GM12878 (cell line): ENCODE measurements around the gene CAVIN2. TPM values are rescaled to one million over a fixed set of nuclear protein-coding genes. Genes with fewer than 3 reads are reported as not detected.

Source experiments
- CBX5 ChIP-seq: sonication (generic); IDR thresholded peaks from 2 replicates; pipeline ENCODE4 v1.6.1; 2016; ENCODE audit warnings: low read depth, moderate library complexity, mild to moderate bottlenecking, inconsistent platforms
- EZH2 ChIP-seq: IDR thresholded peaks from 2 replicates; pipeline ENCODE4 v1.6.1; 2012; ENCODE audit warnings: low read depth, mild to moderate bottlenecking, control low read depth, inconsistent platforms, low read length, borderline replicate concordance; ENCODE audit not compliant: control insufficient read depth
- ZNF592 ChIP-seq: fragments of 450-650 bp; IDR thresholded peaks from 2 replicates; pipeline ENCODE4 v1.6.1; 2017; ENCODE audit warnings: mild to moderate bottlenecking, moderate library complexity
- polyA plus RNA-seq, 11 experiments: library from polyadenylated mRNA; depleted of rRNA in 4 of 11; unstranded in 6 of 11; stranded (reverse) in 5 of 11; fragments of >200 nt; fragmentation: Nextera tagmentation in 4 of 11; fragmentation: Illumina TruSeq in 1 of 11; extraction: Ambion mirVana in 4 of 11; extraction: Trizol in 1 of 11; gene quantifications; 1 replicate in 1 of 11; 2 replicates in 10 of 11; pipeline versions ENCODE4 v1.2.1 to v1.2.3, GENCODE V29; 2011 to 2016; ENCODE audit warnings: inconsistent platforms in 2 of 11, missing spikeins in 2 of 11, low read depth in 1 of 11
- total RNA-seq, 4 experiments: library from RNA; depleted of rRNA in 3 of 4; stranded (reverse); fragments of >200 nt in 3 of 4; fragmentation: Illumina TruSeq in 1 of 4; extraction: Trizol in 1 of 4; gene quantifications; 2 replicates each; pipeline versions ENCODE4 v1.2.1 to v1.2.3, GENCODE V29; 2013 to 2021
- TF ChIP-seq, protein P1 (sequence below): IDR thresholded peaks from 2 replicates; pipeline ENCODE4 v1.6.1; 2012; ENCODE audit warnings: low read depth, low read length, improper control_type of control experiment

CAVIN2 gene
- total and polyA plus RNA-seq, 10 of the 15 experiments (the other 5 are each of a cell fraction or from before 2014, with no cell fraction given) = not detected

- no peak for TF ChIP-seq CBX5
- TF ChIP-seq, protein P1, sequence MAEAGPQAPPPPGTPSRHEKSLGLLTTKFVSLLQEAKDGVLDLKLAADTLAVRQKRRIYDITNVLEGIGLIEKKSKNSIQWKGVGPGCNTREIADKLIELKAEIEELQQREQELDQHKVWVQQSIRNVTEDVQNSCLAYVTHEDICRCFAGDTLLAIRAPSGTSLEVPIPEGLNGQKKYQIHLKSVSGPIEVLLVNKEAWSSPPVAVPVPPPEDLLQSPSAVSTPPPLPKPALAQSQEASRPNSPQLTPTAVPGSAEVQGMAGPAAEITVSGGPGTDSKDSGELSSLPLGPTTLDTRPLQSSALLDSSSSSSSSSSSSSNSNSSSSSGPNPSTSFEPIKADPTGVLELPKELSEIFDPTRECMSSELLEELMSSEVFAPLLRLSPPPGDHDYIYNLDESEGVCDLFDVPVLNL = no peak
- no peak for TF ChIP-seq EZH2
- no peak for TF ChIP-seq ZNF592
- TF ChIP-seq, all 136 proteins: peak for 0
These were observed 4.3 kb upstream of the CAVIN2 start (continued) for GRCh38 chr2:191851158-191851557.
